WI38 (cell line): ENCODE data around the gene PRRG2.
A peak's percentile ranks its signal among the peaks of the same experiment; 100 is the strongest.

ENCODE experiments used
- H3K4me3 ChIP-seq: 2 replicates; pipeline ENCODE4 v1.5.1; 2011; ENCODE audit warnings: low read depth, mild to moderate bottlenecking, control low read depth, low read length
- CTCF ChIP-seq: IDR thresholded peaks from 2 replicates; pipeline ENCODE4 v1.5.1; 2012; ENCODE audit warnings: low read depth, mild to moderate bottlenecking, control low read depth, low read length

The PRRG2 gene

GRCh38 chr19:49581007-49581508 lies at the start of gene PRRG2:
TSS of gene PRRG2 (plus strand) at chr19:49581316. CDS start at chr19:49583220, 1,904 bp downstream.
- TF ChIP-seq CTCF, result no peak
- H3K4me3 ChIP-seq, result peak within 1 kb of the TSS; percentile 88

GRCh38 chr19:49533551-49534488 lies 47.3 kb upstream of the PRRG2 start:
- TF ChIP-seq CTCF, result 0 out of 2 replicates have a peak, but pooled peaks have one; percentile 18
- peak overlapping the region; percentile 65 for H3K4me3 ChIP-seq

- no peak for TF ChIP-seq CTCF
- H3K4me3 ChIP-seq, result no peak overlapping the region
Measured at GRCh38 chr19:49534632-49535385, 46.3 kb upstream of the PRRG2 start.

GRCh38 chr19:49536921-49537462 lies 44.1 kb upstream of the PRRG2 start:
- TF ChIP-seq CTCF, result no peak
- H3K4me3 ChIP-seq, result no peak overlapping the region

- TF ChIP-seq CTCF, result no peak
- no peak overlapping the region for H3K4me3 ChIP-seq
Measured at GRCh38 chr19:49538643-49539042, 42.5 kb upstream of the PRRG2 start.

GRCh38 chr19:49539192-49539952 lies 41.7 kb upstream of the PRRG2 start:
- TF ChIP-seq CTCF, result no peak
- H3K4me3 ChIP-seq, result no peak overlapping the region
